Measurements from ENCODE around the gene DUSP2.
"Not testable (repeated sequence)": the region's sequence is repeated elsewhere in the genome, so short reads cannot be mapped to it uniquely, and the experiment has no call there.

The DUSP2 gene

DNA sequence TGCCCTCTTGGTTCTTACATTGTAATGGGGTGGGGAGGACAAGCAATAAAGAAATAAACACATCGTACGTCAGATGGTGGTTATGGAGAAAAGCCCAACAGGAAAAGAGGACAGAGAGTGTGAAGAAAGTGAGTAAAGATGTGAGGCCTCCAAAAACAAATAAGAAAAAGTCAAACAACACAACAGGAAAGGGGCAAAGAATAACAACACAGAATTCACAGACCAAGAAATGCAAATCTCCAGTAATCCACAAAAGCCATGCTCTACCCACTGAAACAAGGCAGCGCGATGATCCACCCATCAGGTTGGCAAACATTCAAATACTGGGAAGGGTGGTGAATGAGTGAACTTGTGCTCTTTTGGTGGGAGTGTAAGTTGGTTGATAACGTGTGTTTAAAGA, 16.7 kb upstream of the DUSP2 start:
- FAIRE-seq: no peak

DNA sequence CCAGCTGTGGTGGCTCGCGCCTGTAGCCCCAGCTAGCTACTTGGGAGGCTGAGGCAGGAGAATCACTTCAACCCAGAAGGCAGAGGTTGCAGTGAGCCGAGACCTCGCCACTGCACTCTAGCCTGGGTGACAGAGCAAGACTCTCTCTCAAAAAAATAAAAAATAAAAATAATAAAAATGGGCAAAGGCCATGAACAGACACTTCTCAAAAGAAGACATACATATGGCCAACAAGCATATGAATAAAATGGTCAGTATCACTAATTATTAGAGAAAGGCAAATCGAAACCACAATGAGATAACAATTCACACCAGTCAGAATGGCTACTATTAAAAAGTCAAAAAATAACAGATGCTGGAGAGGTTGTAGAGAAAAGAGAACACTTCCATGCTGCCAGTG, 15.1 kb upstream of the DUSP2 start:
- not testable (repeated sequence) for FAIRE-seq

DNA sequence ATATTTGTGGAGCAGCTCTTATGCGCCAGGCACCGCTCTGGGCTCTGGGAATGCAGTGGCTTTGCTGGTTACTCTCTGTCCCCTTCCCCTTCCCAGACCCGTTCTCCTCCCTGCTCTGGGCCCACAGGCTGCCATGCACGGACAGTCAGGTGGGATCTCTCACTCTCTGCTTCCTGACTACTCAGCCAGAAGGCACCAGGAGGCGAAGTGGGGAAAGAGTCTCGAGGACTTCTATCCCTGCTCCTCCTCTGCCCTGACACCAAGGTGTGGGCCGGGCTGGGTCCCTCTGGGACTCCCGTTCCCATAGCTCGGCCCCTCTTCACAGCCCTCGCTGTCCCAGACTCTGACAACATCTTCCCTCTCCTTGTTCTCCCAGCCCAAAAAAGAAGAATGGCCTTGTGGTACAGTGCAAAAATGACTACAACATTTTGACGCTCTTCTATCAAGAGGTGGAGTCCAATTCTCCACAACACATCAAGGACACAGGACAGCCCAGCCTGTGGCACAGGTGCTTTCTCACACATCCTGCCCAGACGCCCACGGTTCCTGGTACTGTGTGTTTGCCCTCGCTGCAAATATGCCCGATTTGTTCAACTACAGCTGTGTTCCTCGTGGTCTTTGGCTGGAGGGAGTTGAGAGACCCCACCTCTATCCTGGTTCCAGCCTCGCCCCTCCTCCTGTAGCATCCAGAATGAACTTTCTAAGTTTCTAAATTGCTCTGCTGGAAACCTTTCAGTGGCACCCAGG, 14.0 kb upstream of the DUSP2 start:
- no peak for FAIRE-seq

- no peak for FAIRE-seq
Observed at GRCh38 chr2:96158554-96158940, 13.3 kb upstream of the DUSP2 start.

GRCh38 chr2:96157649-96158553, 12.7 kb upstream of the DUSP2 start:
- FAIRE-seq: no peak

GRCh38 chr2:96156926-96157648, 11.8 kb upstream of the DUSP2 start:
- FAIRE-seq: no peak

DNA sequence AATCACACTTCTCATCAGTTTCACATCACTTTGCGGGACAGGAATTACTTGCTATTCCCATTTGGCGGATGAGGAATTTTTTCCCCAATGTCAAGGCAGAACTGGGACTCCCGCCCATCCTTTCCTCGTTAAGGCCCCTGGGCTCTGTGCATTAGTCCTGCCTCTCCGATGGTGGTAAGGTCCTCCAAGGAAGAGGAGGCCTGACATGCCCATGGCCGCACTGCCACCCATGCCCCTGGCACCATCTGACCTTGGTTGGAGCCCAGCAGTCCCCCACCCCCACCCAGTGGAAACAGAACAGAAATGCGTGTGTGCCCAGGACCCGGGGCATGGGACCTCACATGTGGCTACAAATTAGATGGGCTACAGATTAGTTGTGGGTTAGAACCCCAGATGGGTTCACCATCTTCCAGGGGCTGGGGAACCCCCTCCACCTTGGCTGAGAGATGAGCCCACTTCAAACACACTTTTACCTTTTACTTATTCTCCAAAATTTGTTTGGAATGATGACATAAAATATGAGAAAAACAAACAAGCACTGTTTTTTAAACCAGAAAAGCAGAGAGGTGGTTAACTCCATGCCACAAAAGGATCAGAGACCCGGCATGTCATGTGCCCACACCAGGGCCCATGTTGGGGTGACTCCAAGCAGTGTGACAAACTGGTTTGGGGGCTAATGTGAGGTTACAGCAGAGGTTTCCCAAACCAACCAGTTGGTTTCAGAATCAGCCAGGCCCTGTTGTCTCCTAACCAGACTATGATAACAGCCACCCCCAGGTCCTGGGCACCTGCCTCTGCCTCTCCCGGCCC, 11.0 kb upstream of the DUSP2 start:
- FAIRE-seq: no peak

GRCh38 chr2:96154506-96155380, 9.5 kb upstream of the DUSP2 start:
- no peak for FAIRE-seq

- FAIRE-seq: no peak
Observed at GRCh38 chr2:96153991-96154431, 8.8 kb upstream of the DUSP2 start.

- FAIRE-seq: no peak
Observed at GRCh38 chr2:96153291-96153713, 8.1 kb upstream of the DUSP2 start.

- no peak for FAIRE-seq
Observed at GRCh38 chr2:96152304-96153161, 7.3 kb upstream of the DUSP2 start.

DNA sequence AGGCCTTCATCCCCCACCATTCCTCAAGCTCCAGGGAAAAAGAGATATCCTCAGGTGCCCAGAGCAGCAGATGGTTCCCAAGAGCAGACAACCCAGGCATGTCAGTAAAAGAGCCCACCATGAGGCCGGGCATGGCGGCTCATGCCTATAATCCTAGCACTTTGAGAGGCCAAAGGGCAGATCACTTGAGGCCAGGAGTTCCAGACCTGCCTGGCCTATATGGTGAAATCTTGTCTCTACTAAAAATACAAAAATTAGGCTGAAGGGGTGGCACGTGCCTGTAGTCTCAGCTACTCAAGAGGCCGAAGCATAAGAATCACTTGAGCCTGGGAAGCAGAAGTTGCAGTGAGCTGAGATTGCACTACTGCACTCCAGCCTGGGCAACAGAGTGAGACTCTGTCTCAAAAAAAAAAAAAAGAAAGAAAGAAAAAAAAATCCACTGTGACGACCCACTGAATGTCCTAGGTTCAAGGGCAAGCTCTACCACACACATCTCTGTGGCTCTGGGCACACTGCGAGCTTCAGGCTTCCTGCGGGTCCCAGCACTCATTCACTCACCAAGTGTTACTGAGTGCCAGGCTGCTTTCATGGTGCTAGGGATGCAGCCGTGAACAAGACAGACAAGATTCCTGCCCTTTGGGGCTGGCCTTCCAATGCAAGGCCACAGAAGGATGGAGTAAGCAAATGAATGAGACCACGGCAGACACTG, 6.5 kb upstream of the DUSP2 start:
- FAIRE-seq: no peak

DNA sequence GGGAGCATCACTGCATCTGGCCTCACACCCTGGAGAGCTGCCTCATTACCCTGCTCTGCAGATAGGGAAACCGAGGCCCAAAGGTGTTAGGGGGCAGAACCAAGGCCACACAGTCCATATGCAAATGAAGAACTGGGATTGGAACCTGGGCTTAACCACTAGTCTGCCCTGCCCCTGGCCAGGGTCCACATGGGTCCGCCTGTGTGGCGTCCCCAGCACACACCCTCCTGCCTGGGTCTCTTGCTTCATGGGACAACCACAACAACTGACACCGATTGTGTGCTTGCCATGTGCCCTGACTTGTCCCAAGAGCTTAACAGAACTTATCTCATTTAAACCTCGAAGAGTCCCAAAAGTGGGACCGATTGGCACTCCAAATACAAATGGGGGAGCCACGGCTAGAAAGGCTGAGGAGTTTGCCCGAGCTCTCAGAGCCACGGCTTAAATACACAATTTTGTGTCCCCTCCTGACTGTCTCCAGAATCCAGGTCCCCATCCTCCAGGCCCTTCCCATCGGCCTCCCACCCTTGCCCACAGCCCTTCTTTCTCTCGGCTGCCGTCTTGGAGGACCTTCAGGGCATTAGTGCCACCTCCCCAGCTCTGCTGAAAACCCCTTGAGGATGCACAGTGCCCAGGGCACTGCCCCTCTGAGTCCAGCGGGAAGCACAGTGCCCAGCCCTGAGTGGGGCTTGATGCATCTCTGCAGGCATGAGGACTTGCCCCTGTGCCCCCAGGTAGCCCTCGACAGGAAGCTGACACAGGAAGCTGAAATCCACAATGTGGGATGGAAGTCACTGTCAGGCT, 5.8 kb upstream of the DUSP2 start:
- FAIRE-seq: no peak

- no peak for FAIRE-seq
Observed at GRCh38 chr2:96150007-96150640, 4.9 kb upstream of the DUSP2 start.

- FAIRE-seq: no peak
Observed at GRCh38 chr2:96148410-96149217, 3.4 kb upstream of the DUSP2 start.

- FAIRE-seq: no peak
Observed at GRCh38 chr2:96147593-96148201, 2.5 kb upstream of the DUSP2 start.
